HL-60 (cell line): Measurements from ENCODE around the gene ACTG1.

Experiments
- DNase-seq, 2 experiments: peaks; one replicate each; pipeline ENCODE4 v3.0.0-alpha.2; 2010 to 2020; ENCODE audit warnings: low read depth in 1 of 2, low spot score in 1 of 2
- H3K27ac ChIP-seq: fragments of 250-450 bp; sonication (Bioruptor Pico); replicated peaks from 2 replicates; pipeline ENCODE4 v1.5.1; 2020; ENCODE audit warnings: mild to moderate bottlenecking, moderate library complexity
- H3K27me3 ChIP-seq: fragments of 250-450 bp; sonication (Bioruptor Pico); 2 replicates; pipeline ENCODE4 v1.5.1; 2021; ENCODE audit warnings: mild to moderate bottlenecking, moderate library complexity; ENCODE audit not compliant: insufficient read depth, poor library complexity, severe bottlenecking
- H3K4me3 ChIP-seq: replicated peaks from 2 replicates; pipeline ENCODE4 v1.5.1; 2011; ENCODE audit warnings: mild to moderate bottlenecking, control low read depth, low read length; ENCODE audit not compliant: insufficient read depth
- GABPA ChIP-seq: IDR thresholded peaks from 2 replicates; pipeline ENCODE4 v1.6.1; 2012; ENCODE audit warnings: low read depth
- POLR2AphosphoS5 ChIP-seq: IDR thresholded peaks from 2 replicates; pipeline ENCODE4 v1.6.1; 2012; ENCODE audit warnings: low read depth
- SPI1 ChIP-seq: IDR thresholded peaks from 2 replicates; pipeline ENCODE4 v1.6.1; 2012; ENCODE audit warnings: low read depth, mild to moderate bottlenecking, borderline replicate concordance
- TF ChIP-seq, protein P1 (sequence below): IDR thresholded peaks from one replicate; pipeline ENCODE4 v1.5.1; 2011; ENCODE audit warnings: low read length, control low read depth, inconsistent platforms; ENCODE audit not compliant: insufficient read depth
- TF ChIP-seq, protein P2 (sequence below): IDR thresholded peaks from 2 replicates; pipeline ENCODE4 v1.6.1; 2012; ENCODE audit warnings: low read depth; ENCODE audit not compliant: insufficient replicate concordance

Gene ACTG1

DNA sequence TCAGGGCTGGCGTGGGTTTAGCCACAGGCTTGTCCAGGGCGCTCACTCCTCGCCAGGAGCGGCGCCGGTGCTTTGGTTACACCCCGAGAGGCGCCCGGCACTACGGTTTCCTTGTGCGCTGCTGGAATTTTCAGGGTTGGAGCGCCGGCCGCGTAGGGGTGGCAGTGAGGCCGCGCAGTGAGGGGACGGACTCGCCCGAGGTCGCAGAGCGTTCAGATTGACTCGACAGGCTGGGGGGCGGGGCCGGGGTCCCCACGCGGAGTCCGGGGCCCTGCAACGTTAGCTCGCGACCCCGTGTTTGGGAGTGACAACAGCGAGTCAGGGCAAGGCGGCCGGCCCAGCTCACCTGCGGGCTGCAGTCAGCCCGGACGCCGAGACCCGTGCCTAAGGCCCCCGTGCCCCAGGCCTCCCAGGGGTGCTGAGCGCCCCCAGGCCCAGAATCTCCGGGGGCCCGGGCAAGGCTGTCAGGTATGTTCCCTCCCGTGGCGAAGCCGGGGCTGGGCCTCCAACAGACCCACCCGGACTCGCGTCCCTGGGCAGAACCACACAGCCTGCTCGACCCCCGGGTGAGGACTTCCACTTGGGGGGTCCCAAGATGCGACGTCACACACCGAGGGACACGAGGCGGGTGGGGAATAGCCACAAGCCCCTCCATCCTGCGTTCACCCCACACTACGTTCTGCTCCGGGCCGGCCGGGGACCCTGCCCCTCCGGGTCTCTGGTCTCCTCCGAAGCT, 1.3 kb upstream of the ACTG1 start:
- DNase-seq = peak; percentile 49 to 60
- H3K27me3 ChIP-seq = no peaks in the 10 kb centered on the region
- H3K4me3 ChIP-seq = peak overlapping the region; percentile 75
- TF ChIP-seq, protein P1, sequence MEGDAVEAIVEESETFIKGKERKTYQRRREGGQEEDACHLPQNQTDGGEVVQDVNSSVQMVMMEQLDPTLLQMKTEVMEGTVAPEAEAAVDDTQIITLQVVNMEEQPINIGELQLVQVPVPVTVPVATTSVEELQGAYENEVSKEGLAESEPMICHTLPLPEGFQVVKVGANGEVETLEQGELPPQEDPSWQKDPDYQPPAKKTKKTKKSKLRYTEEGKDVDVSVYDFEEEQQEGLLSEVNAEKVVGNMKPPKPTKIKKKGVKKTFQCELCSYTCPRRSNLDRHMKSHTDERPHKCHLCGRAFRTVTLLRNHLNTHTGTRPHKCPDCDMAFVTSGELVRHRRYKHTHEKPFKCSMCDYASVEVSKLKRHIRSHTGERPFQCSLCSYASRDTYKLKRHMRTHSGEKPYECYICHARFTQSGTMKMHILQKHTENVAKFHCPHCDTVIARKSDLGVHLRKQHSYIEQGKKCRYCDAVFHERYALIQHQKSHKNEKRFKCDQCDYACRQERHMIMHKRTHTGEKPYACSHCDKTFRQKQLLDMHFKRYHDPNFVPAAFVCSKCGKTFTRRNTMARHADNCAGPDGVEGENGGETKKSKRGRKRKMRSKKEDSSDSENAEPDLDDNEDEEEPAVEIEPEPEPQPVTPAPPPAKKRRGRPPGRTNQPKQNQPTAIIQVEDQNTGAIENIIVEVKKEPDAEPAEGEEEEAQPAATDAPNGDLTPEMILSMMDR = no peak
- TF ChIP-seq GABPA (no peak), SPI1 (no peak), POLR2AphosphoS5 (no peak; the same call in 1 of the 2 replicates)
- TF ChIP-seq, protein P2, sequence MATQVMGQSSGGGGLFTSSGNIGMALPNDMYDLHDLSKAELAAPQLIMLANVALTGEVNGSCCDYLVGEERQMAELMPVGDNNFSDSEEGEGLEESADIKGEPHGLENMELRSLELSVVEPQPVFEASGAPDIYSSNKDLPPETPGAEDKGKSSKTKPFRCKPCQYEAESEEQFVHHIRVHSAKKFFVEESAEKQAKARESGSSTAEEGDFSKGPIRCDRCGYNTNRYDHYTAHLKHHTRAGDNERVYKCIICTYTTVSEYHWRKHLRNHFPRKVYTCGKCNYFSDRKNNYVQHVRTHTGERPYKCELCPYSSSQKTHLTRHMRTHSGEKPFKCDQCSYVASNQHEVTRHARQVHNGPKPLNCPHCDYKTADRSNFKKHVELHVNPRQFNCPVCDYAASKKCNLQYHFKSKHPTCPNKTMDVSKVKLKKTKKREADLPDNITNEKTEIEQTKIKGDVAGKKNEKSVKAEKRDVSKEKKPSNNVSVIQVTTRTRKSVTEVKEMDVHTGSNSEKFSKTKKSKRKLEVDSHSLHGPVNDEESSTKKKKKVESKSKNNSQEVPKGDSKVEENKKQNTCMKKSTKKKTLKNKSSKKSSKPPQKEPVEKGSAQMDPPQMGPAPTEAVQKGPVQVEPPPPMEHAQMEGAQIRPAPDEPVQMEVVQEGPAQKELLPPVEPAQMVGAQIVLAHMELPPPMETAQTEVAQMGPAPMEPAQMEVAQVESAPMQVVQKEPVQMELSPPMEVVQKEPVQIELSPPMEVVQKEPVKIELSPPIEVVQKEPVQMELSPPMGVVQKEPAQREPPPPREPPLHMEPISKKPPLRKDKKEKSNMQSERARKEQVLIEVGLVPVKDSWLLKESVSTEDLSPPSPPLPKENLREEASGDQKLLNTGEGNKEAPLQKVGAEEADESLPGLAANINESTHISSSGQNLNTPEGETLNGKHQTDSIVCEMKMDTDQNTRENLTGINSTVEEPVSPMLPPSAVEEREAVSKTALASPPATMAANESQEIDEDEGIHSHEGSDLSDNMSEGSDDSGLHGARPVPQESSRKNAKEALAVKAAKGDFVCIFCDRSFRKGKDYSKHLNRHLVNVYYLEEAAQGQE = no peak
- H3K27ac ChIP-seq = peak overlapping the region; percentile 98

DNA sequence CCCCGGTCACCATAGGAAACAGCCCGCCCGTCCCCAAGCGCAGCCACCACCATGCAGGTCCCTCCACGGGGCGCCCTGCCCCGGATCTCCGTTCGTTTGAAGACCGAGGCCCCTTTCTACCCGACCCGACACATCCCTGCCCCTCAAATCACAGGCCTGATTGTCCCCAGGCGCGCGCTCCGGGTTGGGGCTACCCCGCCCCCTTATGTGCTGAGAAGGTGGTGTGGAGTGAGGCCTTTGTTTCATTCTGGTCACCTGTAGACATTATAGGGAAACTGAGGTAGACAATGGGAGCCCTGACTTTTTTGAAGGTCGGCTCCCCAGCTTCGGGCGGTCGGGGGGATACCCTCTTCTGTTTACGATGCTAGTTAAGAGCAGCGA, 763 bp upstream of the ACTG1 start:
- peak overlapping the region; percentile 75 for H3K4me3 ChIP-seq
- no peak for TF ChIP-seq SPI1
- TF ChIP-seq, protein P1 = no peak
- H3K27me3 ChIP-seq = no peaks in the 10 kb centered on the region
- peak overlapping the region; percentile 98 for H3K27ac ChIP-seq
- DNase-seq = peak in 1 of 2 experiments; percentile 70

DNA sequence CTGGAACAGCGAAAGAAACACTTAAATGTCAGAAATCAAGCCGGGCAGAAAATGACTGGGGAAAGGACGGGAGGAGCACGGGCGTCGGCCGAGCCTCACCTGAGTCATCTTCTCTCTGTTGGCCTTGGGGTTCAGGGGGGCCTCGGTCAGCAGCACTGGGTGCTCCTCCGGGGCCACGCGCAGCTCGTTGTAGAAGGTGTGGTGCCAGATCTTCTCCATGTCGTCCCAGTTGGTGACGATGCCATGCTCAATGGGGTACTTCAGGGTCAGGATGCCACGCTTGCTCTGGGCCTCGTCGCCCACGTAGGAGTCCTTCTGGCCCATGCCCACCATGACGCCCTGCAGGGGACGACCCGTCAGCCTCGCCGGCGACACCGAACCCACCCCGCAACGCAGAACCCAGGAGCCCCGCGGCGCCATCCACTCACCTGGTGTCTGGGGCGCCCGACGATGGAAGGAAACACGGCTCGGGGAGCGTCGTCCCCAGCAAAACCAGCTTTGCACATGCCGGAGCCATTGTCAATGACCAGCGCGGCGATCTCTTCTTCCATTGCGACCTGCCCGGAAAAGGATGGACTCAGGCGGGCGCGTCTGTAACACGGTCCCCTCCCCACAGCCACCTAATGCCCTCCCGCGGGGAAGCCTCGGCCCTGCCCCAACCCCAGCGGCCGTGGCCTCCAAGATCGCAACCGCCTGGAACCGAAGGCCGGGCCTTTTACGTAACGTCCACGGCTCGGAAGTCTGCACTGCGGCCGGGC, 616 bp downstream of the ACTG1 start:
- H3K4me3 ChIP-seq = peak overlapping the region; percentile 97
- H3K27ac ChIP-seq = peak overlapping the region; percentile 78
- no peaks in the 10 kb centered on the region for H3K27me3 ChIP-seq
- no peak for DNase-seq
- TF ChIP-seq, protein P2 = no peak
- TF ChIP-seq SPI1 = no peak
- peak; percentile 81 for TF ChIP-seq POLR2AphosphoS5
- TF ChIP-seq, protein P1 = no peak
